Nephron (organoid): ENCODE data around the gene BID.

Source experiments
- H3K27ac Mint-ChIP-seq, 3 experiments: 2 replicates each; pipeline ENCODE4 v1.8.0; 2020; ENCODE audit warnings: mixed read lengths in 3 of 3, mild to moderate bottlenecking in 2 of 3, moderate library complexity in 1 of 3
- H3K27me3 Mint-ChIP-seq: 2 replicates; pipeline ENCODE4 v1.8.0; 2021; ENCODE audit warnings: low read depth, mild to moderate bottlenecking, moderate library complexity, mixed read lengths
- H3K36me3 Mint-ChIP-seq: 2 replicates; pipeline ENCODE4 v1.8.0; 2020; ENCODE audit warnings: low read depth, mixed read lengths
- H3K4me1 Mint-ChIP-seq: 2 replicates; pipeline ENCODE4 v1.8.0; 2020; ENCODE audit warnings: mixed read lengths
- H3K4me3 Mint-ChIP-seq, 3 experiments: 2 replicates each; pipeline ENCODE4 v1.8.0; 2020; ENCODE audit warnings: mild to moderate bottlenecking in 3 of 3, mixed read lengths in 3 of 3, moderate library complexity in 2 of 3
- H3K9me3 Mint-ChIP-seq: 2 replicates; pipeline ENCODE4 v1.8.0; 2020; ENCODE audit warnings: mixed read lengths
- TF ChIP-seq, protein P1 (sequence below), 3 experiments: fragments of 200-600 bp; sonication (generic); IDR thresholded peaks; one replicate each; pipeline ENCODE4 v1.5.0; 2021; ENCODE audit warnings: antibody characterized with exemption in 3 of 3; ENCODE audit not compliant: unreplicated experiment in 3 of 3

BID gene

DNA sequence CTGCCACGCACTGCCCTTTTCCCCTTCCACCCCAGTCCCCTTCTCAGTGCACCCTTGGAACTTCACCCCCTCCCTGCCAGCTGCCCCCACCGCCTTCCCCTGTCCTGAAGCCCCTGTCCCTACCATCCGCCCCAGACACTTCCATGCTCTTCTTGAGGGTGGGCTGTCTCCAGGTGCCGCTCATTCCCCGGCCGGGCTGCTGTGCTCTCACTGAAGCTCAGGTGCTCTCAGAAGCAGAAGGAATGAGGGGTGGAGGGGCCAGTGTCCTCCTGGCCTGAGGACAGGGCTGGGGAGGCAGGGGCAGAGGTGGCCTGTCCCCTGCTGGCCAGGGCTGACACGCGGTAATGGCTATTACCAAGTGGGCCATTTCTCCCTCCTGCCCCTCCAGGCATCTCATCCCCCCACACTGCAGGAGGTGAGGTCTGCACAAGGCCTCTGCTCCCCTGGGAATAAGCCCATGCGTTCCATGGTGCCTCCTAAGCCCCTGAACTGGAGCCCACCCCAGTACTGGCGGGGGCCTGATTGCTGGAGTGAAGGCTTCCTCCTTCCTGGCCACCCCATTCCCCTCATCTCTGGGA lies 6.6 kb upstream of the BID start:
- no peak overlapping the region for H3K4me3 Mint-ChIP-seq

DNA sequence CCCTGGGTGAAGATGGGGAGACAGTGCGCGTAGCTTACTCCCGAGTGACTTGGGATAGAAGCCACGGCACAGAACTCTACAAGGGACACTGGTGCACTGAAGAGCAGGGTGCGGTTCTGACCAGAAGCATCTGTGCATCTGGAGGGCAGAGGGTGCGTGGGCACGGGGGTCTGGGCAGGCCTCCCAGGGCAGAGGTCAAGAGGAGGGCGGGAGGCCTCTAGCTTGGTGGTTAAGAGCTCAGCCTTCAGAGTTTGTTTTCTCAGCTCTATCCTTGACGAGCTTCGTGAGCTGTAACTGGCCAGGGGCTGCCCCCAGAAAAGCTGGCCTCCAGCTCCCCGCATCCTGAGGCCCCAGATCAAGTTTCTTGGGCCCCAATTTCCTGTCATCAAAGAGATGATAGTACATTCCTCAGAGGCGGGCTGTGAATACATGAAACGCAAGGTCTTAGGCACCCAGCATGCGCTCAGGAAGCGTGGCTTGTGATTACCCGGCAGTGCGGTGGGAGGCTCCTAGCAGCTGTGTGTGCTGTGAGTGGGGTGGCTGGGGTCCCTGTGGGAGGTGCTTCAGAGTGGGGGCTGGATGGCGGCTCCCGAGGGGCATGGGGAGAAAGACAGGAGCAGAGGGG lies 6.0 kb upstream of the BID start:
- H3K27ac Mint-ChIP-seq: peak overlapping the region in 2 of 3 experiments; percentile 41 to 64
- no peak overlapping the region for H3K4me3 Mint-ChIP-seq
- peaks cover 25% of the 10 kb centered on the region for H3K27me3 Mint-ChIP-seq
- TF ChIP-seq, protein P1, sequence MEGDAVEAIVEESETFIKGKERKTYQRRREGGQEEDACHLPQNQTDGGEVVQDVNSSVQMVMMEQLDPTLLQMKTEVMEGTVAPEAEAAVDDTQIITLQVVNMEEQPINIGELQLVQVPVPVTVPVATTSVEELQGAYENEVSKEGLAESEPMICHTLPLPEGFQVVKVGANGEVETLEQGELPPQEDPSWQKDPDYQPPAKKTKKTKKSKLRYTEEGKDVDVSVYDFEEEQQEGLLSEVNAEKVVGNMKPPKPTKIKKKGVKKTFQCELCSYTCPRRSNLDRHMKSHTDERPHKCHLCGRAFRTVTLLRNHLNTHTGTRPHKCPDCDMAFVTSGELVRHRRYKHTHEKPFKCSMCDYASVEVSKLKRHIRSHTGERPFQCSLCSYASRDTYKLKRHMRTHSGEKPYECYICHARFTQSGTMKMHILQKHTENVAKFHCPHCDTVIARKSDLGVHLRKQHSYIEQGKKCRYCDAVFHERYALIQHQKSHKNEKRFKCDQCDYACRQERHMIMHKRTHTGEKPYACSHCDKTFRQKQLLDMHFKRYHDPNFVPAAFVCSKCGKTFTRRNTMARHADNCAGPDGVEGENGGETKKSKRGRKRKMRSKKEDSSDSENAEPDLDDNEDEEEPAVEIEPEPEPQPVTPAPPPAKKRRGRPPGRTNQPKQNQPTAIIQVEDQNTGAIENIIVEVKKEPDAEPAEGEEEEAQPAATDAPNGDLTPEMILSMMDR (IDR thresholded peaks at IDR 0.05; ENCODE audit: unreplicated experiment in 3 of 3): no peak
- H3K9me3 Mint-ChIP-seq: no peaks in the 10 kb centered on the region
- peaks cover 21% of the 10 kb centered on the region for H3K4me1 Mint-ChIP-seq
- no peaks in the 10 kb centered on the region for H3K36me3 Mint-ChIP-seq

More for the DNA sequence above, 6.6 kb upstream of the BID start:
- Mint-ChIP-seq H3K27ac (peak overlapping the region in 2 of 3 experiments; percentile 28 to 55), H3K9me3 (no peaks in the 10 kb centered on the region), H3K4me1 (peaks cover 21% of the 10 kb centered on the region), H3K36me3 (no peaks in the 10 kb centered on the region), H3K27me3 (peaks cover 21% of the 10 kb centered on the region)
- TF ChIP-seq, protein P1 (IDR thresholded peaks at IDR 0.05; ENCODE audit: unreplicated experiment in 3 of 3): no peak

DNA sequence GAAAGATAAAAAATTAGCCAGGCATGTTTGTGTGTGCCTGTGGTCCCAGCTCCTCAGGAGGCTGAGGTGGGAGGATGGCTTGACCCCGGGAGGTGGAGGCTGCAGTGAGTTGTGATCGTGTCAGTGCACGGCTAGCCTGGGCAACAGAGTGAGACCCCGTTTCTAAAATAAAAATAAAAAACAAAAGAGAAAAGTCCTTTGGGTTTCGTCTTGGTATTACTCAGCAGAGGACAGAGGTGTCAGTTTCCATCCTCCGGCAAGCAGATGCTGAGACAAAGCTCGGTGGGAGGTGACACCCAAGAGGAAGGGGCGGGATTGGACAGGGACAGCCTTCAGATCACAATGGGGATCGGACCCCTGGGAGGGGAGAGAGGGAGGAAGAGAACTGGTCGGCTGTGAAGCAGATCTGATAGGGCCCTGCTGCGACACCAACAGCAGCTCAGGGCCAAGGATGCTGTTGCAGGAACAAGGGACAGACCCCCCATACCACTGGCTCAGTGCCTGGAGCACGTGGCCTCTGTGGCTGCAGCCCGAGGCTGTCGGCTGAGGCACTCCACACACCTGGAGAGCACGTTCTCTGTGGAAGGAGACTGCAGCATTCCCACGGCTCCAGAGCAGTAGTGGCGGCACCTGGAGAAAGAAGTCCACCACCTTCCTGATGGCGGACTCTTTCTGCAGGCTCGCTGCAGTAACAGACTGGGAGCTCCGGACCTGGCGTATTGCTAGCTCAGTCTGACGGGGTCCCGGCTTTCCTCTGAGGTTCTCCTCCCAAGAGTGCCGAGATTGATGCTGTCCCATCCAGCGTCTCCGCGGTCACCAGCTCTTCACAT lies 5.2 kb upstream of the BID start:
- no peaks in the 10 kb centered on the region for H3K36me3 Mint-ChIP-seq
- H3K27ac Mint-ChIP-seq: peak overlapping the region in 1 of 3 experiments; percentile 41
- peaks cover 21% of the 10 kb centered on the region for H3K4me1 Mint-ChIP-seq
- H3K27me3 Mint-ChIP-seq: peaks cover 26% of the 10 kb centered on the region
- H3K9me3 Mint-ChIP-seq: no peaks in the 10 kb centered on the region
- H3K4me3 Mint-ChIP-seq: no peak overlapping the region
- TF ChIP-seq, protein P1 (IDR thresholded peaks at IDR 0.05; ENCODE audit: unreplicated experiment in 3 of 3): no peak

DNA sequence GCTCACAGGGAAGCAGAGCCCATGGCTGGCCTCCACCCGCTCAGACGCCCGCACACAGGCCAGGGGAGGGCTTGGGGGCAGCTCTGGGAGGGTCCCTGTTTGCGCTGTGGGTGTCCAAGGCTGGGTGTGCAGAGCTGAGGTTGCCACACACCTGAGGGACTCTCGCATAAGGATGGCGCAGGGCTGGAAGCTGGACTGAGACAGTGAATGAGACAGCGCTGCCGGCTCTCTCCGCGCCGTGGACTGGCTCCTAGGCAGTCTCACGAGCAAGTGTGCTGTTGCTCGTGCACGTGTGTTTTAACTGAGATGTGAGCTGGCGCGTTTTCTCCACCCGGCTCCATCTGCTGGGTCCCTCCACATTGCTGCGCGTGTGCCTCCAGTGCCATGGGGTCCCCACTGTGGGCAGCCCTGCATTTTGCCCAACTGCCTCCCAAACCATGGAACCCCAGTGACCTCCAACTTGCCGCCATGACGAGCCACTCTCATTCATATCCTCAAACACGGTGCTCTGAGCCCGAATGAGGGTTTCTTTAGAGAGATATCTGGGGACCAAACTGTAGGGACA lies 4.2 kb upstream of the BID start:
- Mint-ChIP-seq H3K27ac (no peak overlapping the region), H3K4me1 (peaks cover 19% of the 10 kb centered on the region), H3K9me3 (no peaks in the 10 kb centered on the region), H3K36me3 (no peaks in the 10 kb centered on the region), H3K4me3 (no peak overlapping the region), H3K27me3 (peaks cover 28% of the 10 kb centered on the region)
- TF ChIP-seq, protein P1 (IDR thresholded peaks at IDR 0.05; ENCODE audit: unreplicated experiment in 3 of 3): no peak

DNA sequence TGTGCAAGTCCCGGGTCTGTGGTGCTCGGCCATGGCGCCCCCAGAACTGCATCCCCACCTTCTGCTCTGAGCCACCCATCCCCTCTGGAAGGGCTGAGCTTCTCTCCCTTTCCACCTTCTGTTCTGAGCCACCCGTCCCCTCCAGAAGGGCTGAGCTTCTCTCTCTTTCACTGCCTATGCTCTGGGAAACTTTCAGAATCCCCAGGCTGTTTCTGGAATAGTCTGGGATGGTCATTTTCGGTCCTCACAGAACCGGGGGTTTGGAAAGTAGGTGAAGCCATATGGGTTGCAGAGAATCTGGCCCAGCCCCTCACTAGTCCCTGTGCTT lies 3.4 kb upstream of the BID start:
- Mint-ChIP-seq H3K36me3 (no peaks in the 10 kb centered on the region), H3K9me3 (no peaks in the 10 kb centered on the region), H3K4me1 (peaks cover 15% of the 10 kb centered on the region), H3K27me3 (peaks cover 32% of the 10 kb centered on the region), H3K4me3 (peak overlapping the region in 1 of 3 experiments; percentile 53), H3K27ac (no peak overlapping the region)
- TF ChIP-seq, protein P1 (IDR thresholded peaks at IDR 0.05; ENCODE audit: unreplicated experiment in 3 of 3): no peak
